ENCODE data around the gene PRSS58.

PRSS58 gene
- 0 reads per million in 2 donors for total RNA-seq

- DNase-seq, result no peak
These were observed at the start of gene PRSS58 for GRCh38 chr7:142257958-142258357. Gene PRSS58, minus strand, starts transcription at chr7:142258058. Its CDS starts 351 bp downstream, at chr7:142257707.

DNA sequence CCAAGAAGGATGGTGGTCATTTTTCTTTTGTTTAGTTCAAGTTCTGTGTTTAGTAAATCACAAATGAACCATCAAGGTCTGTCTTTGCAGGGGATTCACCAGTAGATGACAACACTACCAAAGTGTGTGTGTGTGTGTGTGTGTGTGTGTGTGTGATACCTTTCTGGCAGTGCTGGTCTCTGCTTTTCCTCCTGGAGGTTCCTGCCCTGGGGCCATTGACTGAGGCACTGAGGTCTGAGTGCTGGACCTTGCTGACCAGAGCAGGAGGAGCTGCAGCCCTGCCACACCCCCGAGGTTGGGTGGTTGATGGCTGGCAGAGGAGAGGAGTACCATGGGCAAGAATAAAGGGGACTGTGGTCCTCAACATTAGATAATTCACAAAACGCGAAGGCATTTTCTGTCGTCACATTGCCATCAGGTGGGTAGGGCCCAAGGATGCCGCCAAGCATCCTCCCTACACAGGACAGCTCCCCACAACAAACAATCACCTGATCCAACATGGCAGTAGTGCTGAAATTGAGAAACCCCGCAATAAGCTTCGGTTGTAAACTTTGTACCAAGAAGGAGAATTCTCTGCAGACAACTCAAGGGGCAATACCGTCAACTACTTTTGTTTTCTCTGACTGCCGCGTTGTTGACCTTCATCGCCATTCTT, 49.5 kb upstream of the PRSS58 start:
- DNase-seq, result no peak

- DNase-seq, result peak in 2 of 5 experiments; percentile 14 to 34
These were observed 45.8 kb upstream of the PRSS58 start for GRCh38 chr7:142303650-142304049.

GRCh38 chr7:142301923-142302550, 44.2 kb upstream of the PRSS58 start:
- DNase-seq, result peak in 1 of 5 experiments; percentile 33

DNA sequence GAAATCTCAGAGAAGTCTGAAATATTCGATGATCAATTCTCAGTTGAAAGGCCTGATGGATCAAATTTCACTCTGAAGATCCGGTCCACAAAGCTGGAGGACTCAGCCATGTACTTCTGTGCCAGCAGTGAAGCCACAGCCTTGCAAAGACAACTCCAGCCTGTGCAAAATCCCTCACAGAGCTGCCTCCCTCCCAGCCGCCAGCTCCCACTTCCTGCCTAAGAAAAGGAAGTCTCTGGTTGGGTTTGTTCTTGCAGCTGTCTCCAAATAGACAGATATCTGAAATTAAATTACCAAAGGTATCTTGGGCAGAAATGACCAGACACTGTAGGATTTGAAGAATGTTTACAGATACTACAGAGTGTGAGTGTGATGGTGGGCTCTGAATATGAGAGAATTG, 43.4 kb upstream of the PRSS58 start:
- DNase-seq, result no peak

DNA sequence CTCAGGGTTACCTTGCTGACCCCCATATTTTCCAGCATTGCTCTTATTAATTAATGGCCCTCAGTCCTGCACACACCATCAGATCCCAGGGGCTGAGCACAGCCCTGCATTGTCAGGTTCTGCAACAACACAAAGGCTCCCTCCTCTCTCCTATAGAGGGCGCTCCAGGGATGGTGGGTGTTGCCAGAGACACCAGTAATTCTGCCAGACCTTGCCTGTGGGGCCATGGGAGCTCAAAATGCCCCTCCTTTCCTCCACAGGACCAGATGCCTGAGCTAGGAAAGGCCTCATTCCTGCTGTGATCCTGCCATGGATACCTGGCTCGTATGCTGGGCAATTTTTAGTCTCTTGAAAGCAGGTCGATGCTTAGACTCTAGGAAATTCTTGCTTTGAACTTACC, 42.8 kb upstream of the PRSS58 start:
- DNase-seq, result peak in 1 of 5 experiments; percentile 51

- no peak for DNase-seq
These were observed 41.5 kb upstream of the PRSS58 start for GRCh38 chr7:142299237-142299781.

DNA sequence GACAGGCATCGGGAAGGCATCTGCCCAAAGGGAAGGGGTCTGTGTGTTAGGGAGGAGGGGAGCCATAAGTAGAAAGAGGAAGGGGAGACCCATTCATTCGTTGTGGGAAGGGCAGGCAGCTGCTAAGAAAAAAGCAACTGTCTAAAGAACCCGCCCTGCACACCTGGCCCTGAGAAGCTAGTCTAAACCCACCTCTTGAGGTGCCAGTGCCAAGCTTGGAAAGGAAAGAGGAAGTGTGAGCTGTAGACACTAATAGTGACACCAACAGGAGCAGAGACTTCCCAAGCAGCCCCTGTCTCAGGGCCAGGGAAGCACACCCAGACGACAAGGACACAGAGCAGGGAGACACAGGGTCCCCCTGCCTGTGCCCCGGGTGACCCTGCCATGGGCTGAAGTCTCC, 40.8 kb upstream of the PRSS58 start:
- DNase-seq, result no peak

GRCh38 chr7:142298009-142298408, 40.2 kb upstream of the PRSS58 start:
- DNase-seq, result no peak

GRCh38 chr7:142280263-142280662, 22.4 kb upstream of the PRSS58 start:
- DNase-seq, result peak in 1 of 5 experiments; percentile 12

- DNase-seq, result no peak
These were observed 21.7 kb upstream of the PRSS58 start for GRCh38 chr7:142279601-142280000.

GRCh38 chr7:142275028-142275427, 17.2 kb upstream of the PRSS58 start:
- no peak for DNase-seq

DNA sequence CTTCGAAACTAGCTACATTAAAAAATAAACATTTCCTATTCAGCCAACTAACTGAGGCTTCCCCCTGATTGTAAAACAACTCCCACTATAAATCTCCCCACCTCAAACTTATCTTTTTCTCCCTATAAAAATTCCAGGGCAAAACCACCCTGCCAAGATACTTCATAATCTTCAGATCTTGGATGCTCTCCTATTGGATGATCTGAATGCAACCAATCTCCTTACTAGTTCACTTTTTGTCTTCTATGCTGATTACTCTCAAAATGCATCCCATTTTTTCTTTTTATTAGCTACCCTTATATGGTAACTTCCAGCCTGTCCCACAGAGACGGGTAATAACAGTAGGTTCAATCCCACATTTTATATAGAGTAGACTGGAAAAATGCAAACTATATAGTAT, 15.0 kb upstream of the PRSS58 start:
- DNase-seq, result no peak

- no peak for DNase-seq
These were observed 5.9 kb upstream of the PRSS58 start for GRCh38 chr7:142263598-142264380.

DNA sequence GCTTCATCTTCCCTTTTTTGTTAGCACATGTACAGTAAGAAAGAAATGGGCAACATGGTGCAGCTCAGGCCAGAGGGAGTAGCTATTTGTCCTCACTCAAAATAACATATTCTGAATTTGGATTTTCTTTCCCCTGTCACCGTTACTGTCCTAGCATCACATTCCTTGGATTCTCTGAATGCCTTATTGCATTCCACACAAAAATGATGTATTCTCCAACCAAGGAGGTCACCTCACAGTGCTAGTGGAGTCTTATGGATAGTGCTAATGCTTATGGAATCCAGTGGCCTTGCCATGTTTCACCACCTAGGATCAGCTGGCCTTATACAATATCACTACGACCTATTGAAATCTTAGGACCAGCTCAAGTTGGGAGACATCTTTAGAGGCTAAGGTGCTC, 7.2 kb downstream of the PRSS58 start:
- DNase-seq, result no peak

- DNase-seq, result no peak
These were observed 7.9 kb downstream of the PRSS58 start for GRCh38 chr7:142249918-142250317.

- DNase-seq, result no peak
These were observed 9.4 kb downstream of the PRSS58 start for GRCh38 chr7:142248166-142249160.

DNA sequence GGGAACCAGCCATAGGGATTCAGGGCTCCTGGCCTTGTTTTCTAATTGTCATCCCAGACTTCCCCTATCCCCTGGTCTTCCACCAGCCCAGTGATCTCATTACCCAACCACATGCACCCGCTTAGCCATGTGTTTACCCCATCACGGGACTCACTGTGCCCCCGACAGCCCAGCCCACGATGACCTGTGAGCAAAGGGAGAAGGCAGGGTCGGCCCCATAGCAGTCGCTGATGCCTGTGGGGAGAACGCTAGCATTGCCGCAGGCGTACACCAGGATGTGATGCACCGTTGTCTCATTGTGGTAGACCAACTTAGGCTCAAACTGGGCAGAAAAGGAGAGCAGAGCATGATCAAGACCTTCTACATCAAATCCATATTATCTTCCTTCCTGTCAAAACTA, 14.0 kb downstream of the PRSS58 start:
- DNase-seq, result no peak

- no peak for DNase-seq
These were observed 17.3 kb downstream of the PRSS58 start for GRCh38 chr7:142240546-142240945.

- no peak for DNase-seq
These were observed 26.1 kb downstream of the PRSS58 start for GRCh38 chr7:142231716-142232115.

DNA sequence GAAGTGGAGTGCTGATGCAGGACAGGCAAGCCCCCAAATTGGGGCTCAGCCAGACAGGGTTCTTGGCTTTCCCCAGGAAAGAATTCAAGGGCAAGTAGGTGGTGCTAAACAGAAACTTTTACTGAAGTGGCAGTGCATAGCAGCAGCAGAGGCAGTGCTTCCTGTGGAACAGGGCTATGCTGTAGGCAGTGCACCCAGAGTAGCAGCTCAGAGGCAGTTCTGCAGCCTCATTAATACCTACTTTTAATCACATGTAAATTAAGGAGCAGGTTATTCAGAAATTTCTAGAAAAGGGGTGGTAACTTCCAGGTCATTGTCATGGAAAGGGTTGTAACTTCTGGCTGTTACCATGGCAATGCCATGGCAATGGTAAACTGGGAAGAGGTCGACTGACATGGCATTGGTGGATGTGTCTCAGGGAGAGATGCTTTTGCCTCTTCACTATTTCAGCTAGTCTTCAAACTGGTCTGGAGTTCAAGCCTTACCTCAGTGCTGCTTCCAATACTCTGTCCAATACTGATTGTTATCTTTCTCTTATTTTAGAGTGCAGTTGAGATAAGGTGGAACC, 29.2 kb downstream of the PRSS58 start:
- DNase-seq, result no peak
